ENCODE measurements around the gene CAPN5.

Gene CAPN5

GRCh38 chr11:77102246-77103210 lies 35.8 kb downstream of the CAPN5 start, which contains the start of gene OMP:
Gene OMP (plus strand): TSS chr11:77102840. CDS start chr11:77102840, 0 bp downstream.
- DNase-seq, result no peak

GRCh38 chr11:77103319-77103718 lies 36.5 kb downstream of the CAPN5 start:
- DNase-seq, result no peak

- DNase-seq, result no peak
These were observed 38.0 kb downstream of the CAPN5 start for GRCh38 chr11:77104727-77105126.

GRCh38 chr11:77106321-77106720 lies 39.5 kb downstream of the CAPN5 start:
- no peak for DNase-seq

GRCh38 chr11:77106759-77107158 lies 40.0 kb downstream of the CAPN5 start:
- DNase-seq, result no peak

GRCh38 chr11:77107950-77108349 lies 41.2 kb downstream of the CAPN5 start:
- DNase-seq, result no peak

- no peak for DNase-seq
These were observed 41.7 kb downstream of the CAPN5 start for GRCh38 chr11:77108436-77108835.

- DNase-seq, result peak; percentile 90
These were observed 42.7 kb downstream of the CAPN5 start for GRCh38 chr11:77109236-77110019.

- no peak for DNase-seq
These were observed 44.1 kb downstream of the CAPN5 start for GRCh38 chr11:77110836-77111235.

- DNase-seq, result no peak
These were observed 44.5 kb downstream of the CAPN5 start for GRCh38 chr11:77111277-77111676.

- DNase-seq, result no peak
These were observed 45.2 kb downstream of the CAPN5 start for GRCh38 chr11:77111946-77112345.

- no peak for DNase-seq
These were observed 46.0 kb downstream of the CAPN5 start for GRCh38 chr11:77112641-77113381.

GRCh38 chr11:77113382-77114088 lies 46.8 kb downstream of the CAPN5 start:
- DNase-seq, result peak; percentile 24

- DNase-seq, result no peak
These were observed 47.3 kb downstream of the CAPN5 start for GRCh38 chr11:77114089-77114463.

GRCh38 chr11:77115181-77115611 lies 48.4 kb downstream of the CAPN5 start:
- no peak for DNase-seq

- DNase-seq, result no peak
These were observed 49.2 kb downstream of the CAPN5 start for GRCh38 chr11:77115956-77116355.

GRCh38 chr11:77117492-77117891 lies 50.7 kb downstream of the CAPN5 start:
- no peak for DNase-seq

- no peak for DNase-seq
These were observed 51.3 kb downstream of the CAPN5 start for GRCh38 chr11:77118086-77118485.

- no peak for DNase-seq
These were observed 52.2 kb downstream of the CAPN5 start for GRCh38 chr11:77118971-77119370.

GRCh38 chr11:77119531-77119936 lies 52.8 kb downstream of the CAPN5 start:
- DNase-seq, result no peak

- DNase-seq, result no peak
These were observed 53.8 kb downstream of the CAPN5 start for GRCh38 chr11:77120571-77120970.

GRCh38 chr11:77121096-77121640 lies 54.4 kb downstream of the CAPN5 start:
- no peak for DNase-seq

Measured in NCI-H1105 treated with DMSO at 0.1 percent for 48 hours (cell line).